Measurements from ENCODE around the gene OR51S1. TPM values are rescaled to one million over a fixed set of nuclear protein-coding genes. Genes with fewer than 3 reads are reported as not detected.

Gene OR51S1
- total and polyA plus RNA-seq, 7 donors: not detected

DNA sequence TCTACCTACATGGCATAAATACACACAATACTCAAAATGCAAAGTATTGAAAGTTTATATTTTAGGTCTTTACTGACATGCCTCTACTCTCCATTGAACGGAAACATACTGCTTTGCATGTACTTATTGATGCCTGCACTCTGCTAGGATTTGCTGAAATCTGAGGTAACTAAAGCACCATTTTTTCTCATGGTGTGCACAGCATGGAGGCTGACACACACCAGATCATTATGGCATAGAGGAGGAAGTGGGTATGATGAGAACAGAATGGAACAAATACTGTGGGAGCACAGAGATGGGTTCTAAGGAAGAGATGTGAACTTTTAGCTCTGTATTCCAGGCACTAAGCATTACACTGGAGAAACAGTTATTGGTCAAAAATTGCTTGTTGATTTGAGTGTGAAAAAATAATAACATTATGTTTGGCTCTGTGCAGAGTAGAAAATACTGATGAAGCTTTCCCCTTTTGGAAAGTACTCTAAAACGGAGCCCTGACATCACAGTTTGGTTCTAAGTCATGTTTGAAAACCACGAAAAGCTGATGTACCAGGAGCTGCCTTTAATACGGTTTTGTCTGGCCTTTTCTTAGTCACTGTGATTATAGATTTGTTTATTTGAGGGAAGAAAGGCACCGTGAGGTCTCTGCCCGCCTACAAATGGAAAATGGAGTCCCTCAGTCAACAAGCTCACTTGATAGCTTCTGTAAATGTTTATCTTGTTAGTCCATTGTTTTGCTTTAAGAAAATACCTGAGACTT is 50.4 kb downstream of the OR51S1 start:
- Histone ChIP-seq H3K27me3 (ENCODE audit: insufficient read depth in 3 of 3, low read length in 2 of 3) (no peaks in the 10 kb centered on the region), H3K27ac (no peak overlapping the region), H3K36me3 (ENCODE audit: insufficient read depth in 1 of 2, low read depth in 1 of 2) (no peaks in the 10 kb centered on the region), H3K4me1 (no peaks in the 10 kb centered on the region), H3K4me3 (no peak overlapping the region), H3K9me3 (no peaks in the 10 kb centered on the region)
- TF ChIP-seq, protein P1, sequence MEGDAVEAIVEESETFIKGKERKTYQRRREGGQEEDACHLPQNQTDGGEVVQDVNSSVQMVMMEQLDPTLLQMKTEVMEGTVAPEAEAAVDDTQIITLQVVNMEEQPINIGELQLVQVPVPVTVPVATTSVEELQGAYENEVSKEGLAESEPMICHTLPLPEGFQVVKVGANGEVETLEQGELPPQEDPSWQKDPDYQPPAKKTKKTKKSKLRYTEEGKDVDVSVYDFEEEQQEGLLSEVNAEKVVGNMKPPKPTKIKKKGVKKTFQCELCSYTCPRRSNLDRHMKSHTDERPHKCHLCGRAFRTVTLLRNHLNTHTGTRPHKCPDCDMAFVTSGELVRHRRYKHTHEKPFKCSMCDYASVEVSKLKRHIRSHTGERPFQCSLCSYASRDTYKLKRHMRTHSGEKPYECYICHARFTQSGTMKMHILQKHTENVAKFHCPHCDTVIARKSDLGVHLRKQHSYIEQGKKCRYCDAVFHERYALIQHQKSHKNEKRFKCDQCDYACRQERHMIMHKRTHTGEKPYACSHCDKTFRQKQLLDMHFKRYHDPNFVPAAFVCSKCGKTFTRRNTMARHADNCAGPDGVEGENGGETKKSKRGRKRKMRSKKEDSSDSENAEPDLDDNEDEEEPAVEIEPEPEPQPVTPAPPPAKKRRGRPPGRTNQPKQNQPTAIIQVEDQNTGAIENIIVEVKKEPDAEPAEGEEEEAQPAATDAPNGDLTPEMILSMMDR (IDR thresholded peaks at IDR 0.05): no peak
- ATAC-seq: no peak
- WGBS, 3 donors: 77 to 83% (median 83%) methylated on average over 6 of the region's 6 CpGs
- no peak for DNase-seq
- intact Hi-C loops (cut with DNase I): no loop called here

Other genes with a start within 250 kb of the OR51S1 start
- 10 to 100 TPM in 1 of 4 donors, 1 to 10 TPM in 3; 4.9 to 11.0 (median 7.1) TPM for gene TRIM68, start 241.0 kb downstream of the OR51S1 start, total RNA-seq
- 10 to 100 TPM in 1 of 3 donors, 1 to 10 TPM in 2; 3.7 to 12.5 (median 4.2) TPM for gene TRIM68, start 241.0 kb downstream of the OR51S1 start, polyA plus RNA-seq
- gene OR51D1, start 211.7 kb downstream of the OR51S1 start, total RNA-seq: not detected
- gene OR51D1, start 211.7 kb downstream of the OR51S1 start, polyA plus RNA-seq: not detected
- gene OR51E1, start 205.2 kb downstream of the OR51S1 start, total RNA-seq: 1 to 10 TPM in 1 of 4 donors, under 1 TPM in 3; 0.61 to 2.1 (median 0.70) TPM
- 1 to 10 TPM in 1 of 3 donors, under 1 TPM in 2; 0.77 to 1.3 (median 0.94) TPM for gene OR51E1, start 205.2 kb downstream of the OR51S1 start, polyA plus RNA-seq
- gene OR51E2, start 151.4 kb downstream of the OR51S1 start, total RNA-seq: under 1 TPM in 3 of 4 donors, not detected in 1; 0.10 to 0.19 (median 0.19) TPM
- under 1 TPM in 2 of 3 donors, not detected in 1; 0.21 to 0.23 TPM for gene OR51E2, start 151.4 kb downstream of the OR51S1 start, polyA plus RNA-seq
- not detected for gene MMP26, start 144.4 kb downstream of the OR51S1 start, total RNA-seq
- not detected for gene MMP26, start 144.4 kb downstream of the OR51S1 start, polyA plus RNA-seq
- not detected for gene OR51F1, start 79.3 kb downstream of the OR51S1 start, total RNA-seq
- not detected for gene OR51F1, start 79.3 kb downstream of the OR51S1 start, polyA plus RNA-seq
- gene OR52R1, start 44.8 kb downstream of the OR51S1 start, total RNA-seq: not detected
- not detected for gene OR52R1, start 44.8 kb downstream of the OR51S1 start, polyA plus RNA-seq
- not detected for gene OR51F2, start 27.9 kb downstream of the OR51S1 start, total RNA-seq
- gene OR51F2, start 27.9 kb downstream of the OR51S1 start, polyA plus RNA-seq: not detected
- not detected for gene OR51T1, start 32.7 kb upstream of the OR51S1 start, total RNA-seq
- gene OR51T1, start 32.7 kb upstream of the OR51S1 start, polyA plus RNA-seq: not detected
- gene OR51A7, start 54.6 kb upstream of the OR51S1 start, total RNA-seq: not detected
- not detected for gene OR51A7, start 54.6 kb upstream of the OR51S1 start, polyA plus RNA-seq
- not detected for gene OR51G2, start 70.1 kb upstream of the OR51S1 start, total RNA-seq
- not detected for gene OR51G2, start 70.1 kb upstream of the OR51S1 start, polyA plus RNA-seq
- gene OR51G1, start 75.1 kb upstream of the OR51S1 start, total RNA-seq: not detected
- not detected for gene OR51G1, start 75.1 kb upstream of the OR51S1 start, polyA plus RNA-seq
- not detected for gene OR51A4, start 98.4 kb upstream of the OR51S1 start, total RNA-seq
- not detected for gene OR51A4, start 98.4 kb upstream of the OR51S1 start, polyA plus RNA-seq
- gene OR51A2, start 106.5 kb upstream of the OR51S1 start, total RNA-seq: not detected
- gene OR51A2, start 106.5 kb upstream of the OR51S1 start, polyA plus RNA-seq: not detected
- not detected for gene OR51L1, start 145.6 kb upstream of the OR51S1 start, total RNA-seq
- gene OR51L1, start 145.6 kb upstream of the OR51S1 start, polyA plus RNA-seq: not detected
- not detected for gene OR52J3, start 197.3 kb upstream of the OR51S1 start, total RNA-seq
- gene OR52J3, start 197.3 kb upstream of the OR51S1 start, polyA plus RNA-seq: not detected
- not detected for gene OR52E2, start 210.4 kb upstream of the OR51S1 start, total RNA-seq
- gene OR52E2, start 210.4 kb upstream of the OR51S1 start, polyA plus RNA-seq: not detected
- not detected for gene OR52E1, start 220.4 kb upstream of the OR51S1 start, total RNA-seq
- not detected for gene OR52E1, start 220.4 kb upstream of the OR51S1 start, polyA plus RNA-seq